HepG2 (cell line): ENCODE measurements around the gene CCDC82. TPM values are rescaled to one million over a fixed set of nuclear protein-coding genes. Genes with fewer than 3 reads are reported as not detected.

ENCODE experiments used
- AHR ChIP-seq: IDR thresholded peaks from 2 replicates; pipeline ENCODE4 v1.6.1; 2018; ENCODE audit warnings: missing genetic modification reagents, missing compliant biosample characterization
- ARNTL ChIP-seq: sonication (generic); formaldehyde crosslinking; IDR thresholded peaks from 2 replicates; pipeline ENCODE4 v1.4.0; 2020; ENCODE audit warnings: mild to moderate bottlenecking, missing genetic modification reagents
- ATRX ChIP-seq: sonication (generic); formaldehyde crosslinking; IDR thresholded peaks from 2 replicates; pipeline ENCODE4 v1.4.0; 2020; ENCODE audit warnings: missing genetic modification reagents, borderline replicate concordance
- CHCHD3 ChIP-seq: sonication (generic); formaldehyde crosslinking; IDR thresholded peaks from 2 replicates; pipeline ENCODE4 v1.8.0; 2022; ENCODE audit warnings: mild to moderate bottlenecking, missing genetic modification reagents, moderate library complexity
- GATAD2A ChIP-seq: IDR thresholded peaks from 2 replicates; pipeline ENCODE4 v1.6.1; 2016
- HCFC1 ChIP-seq: fragments of 150-350 bp; IDR thresholded peaks from 2 replicates; pipeline ENCODE4 v1.6.1; 2014; ENCODE audit warnings: low read depth, low read length
- HNF4A ChIP-seq: sonication (generic); formaldehyde crosslinking; IDR thresholded peaks from 2 replicates; pipeline ENCODE4 v1.4.0; 2020; ENCODE audit warnings: missing genetic modification reagents
- HNRNPK ChIP-seq: fragments of 200-400 bp; formaldehyde crosslinking; IDR thresholded peaks from 2 replicates; pipeline ENCODE4 v1.6.1; 2018; ENCODE audit warnings: low read length, low read depth, moderate library complexity, mild to moderate bottlenecking; ENCODE audit not compliant: poor library complexity, severe bottlenecking
- HOXD1 ChIP-seq: sonication (generic); formaldehyde crosslinking; IDR thresholded peaks from 2 replicates; pipeline ENCODE4 v1.5.0; 2020; ENCODE audit warnings: missing genetic modification reagents
- KAT8 ChIP-seq: IDR thresholded peaks from 2 replicates; pipeline ENCODE4 v1.6.1; 2016; ENCODE audit warnings: missing genetic modification reagents, missing compliant biosample characterization
- KMT2A ChIP-seq: sonication (generic); formaldehyde crosslinking; IDR thresholded peaks from 2 replicates; pipeline ENCODE4 v1.4.0; 2020; ENCODE audit warnings: missing genetic modification reagents
- MTA3 ChIP-seq: sonication (generic); formaldehyde crosslinking; IDR thresholded peaks from 2 replicates; pipeline ENCODE4 v1.4.0; 2020; ENCODE audit warnings: missing genetic modification reagents
- NCOR1 ChIP-seq: fragments of 200-600 bp; sonication (generic); IDR thresholded peaks from 2 replicates; pipeline ENCODE4 v1.7.0; 2017; ENCODE audit warnings: antibody characterized with exemption, low read length, borderline replicate concordance
- SETDB1 ChIP-seq: sonication (generic); formaldehyde crosslinking; IDR thresholded peaks from 2 replicates; pipeline ENCODE4 v1.5.1; 2020; ENCODE audit warnings: missing genetic modification reagents, mild to moderate bottlenecking, borderline replicate concordance
- SKIL ChIP-seq: sonication (generic); formaldehyde crosslinking; IDR thresholded peaks from 2 replicates; pipeline ENCODE4 v1.8.0; 2022; ENCODE audit warnings: missing genetic modification reagents, mild to moderate bottlenecking, moderate library complexity, borderline replicate concordance
- ZBTB34 ChIP-seq: sonication (generic); formaldehyde crosslinking; IDR thresholded peaks from 2 replicates; pipeline ENCODE4 v1.8.0; 2022; ENCODE audit warnings: mild to moderate bottlenecking, missing genetic modification reagents
- ZFP90 ChIP-seq: sonication (generic); formaldehyde crosslinking; IDR thresholded peaks from 2 replicates; pipeline ENCODE4 v1.8.0; 2022; ENCODE audit warnings: missing genetic modification reagents, mild to moderate bottlenecking, inconsistent platforms, borderline replicate concordance
- ZNF292 ChIP-seq: sonication (generic); formaldehyde crosslinking; IDR thresholded peaks from 2 replicates; pipeline ENCODE4 v1.8.1; 2022; ENCODE audit warnings: mild to moderate bottlenecking, low read depth, missing genetic modification reagents, borderline replicate concordance
- ZNF670 ChIP-seq: sonication (generic); formaldehyde crosslinking; IDR thresholded peaks from 2 replicates; pipeline ENCODE4 v1.8.0; 2022; ENCODE audit warnings: mild to moderate bottlenecking, missing genetic modification reagents, borderline replicate concordance
- polyA plus RNA-seq, 8 experiments: library from polyadenylated mRNA; depleted of rRNA in 3 of 8; stranded (reverse) in 7 of 8; unstranded in 1 of 8; fragments of >200 nt; fragmentation: Illumina TruSeq in 4 of 8; extraction: Trizol in 4 of 8; gene quantifications; 2 replicates each; pipeline versions ENCODE4 v1.2.1 to v1.2.3, GENCODE V29; 2011 to 2016; ENCODE audit warnings: low read depth in 4 of 8, missing spikeins in 1 of 8, mixed read lengths in 1 of 8; ENCODE audit not compliant: insufficient read depth in 1 of 8
- total RNA-seq, 5 experiments: library from RNA; depleted of rRNA; stranded (reverse); fragments of >200 nt; fragmentation: Illumina TruSeq; extraction: Trizol; gene quantifications; 2 replicates each; pipeline ENCODE4 v1.2.3, GENCODE V29; 2016; ENCODE audit warnings: low read depth in 1 of 5
- TF ChIP-seq, protein P1 (sequence below): sonication (generic); formaldehyde crosslinking; IDR thresholded peaks from 2 replicates; pipeline ENCODE4 v1.4.0; 2020; ENCODE audit warnings: low read depth, missing genetic modification reagents

The CCDC82 gene
- total and polyA plus RNA-seq, 2 of the 13 experiments (the other 11 are each of a cell fraction or from before 2014, with no cell fraction given) = 19.7 to 25.7 TPM

DNA sequence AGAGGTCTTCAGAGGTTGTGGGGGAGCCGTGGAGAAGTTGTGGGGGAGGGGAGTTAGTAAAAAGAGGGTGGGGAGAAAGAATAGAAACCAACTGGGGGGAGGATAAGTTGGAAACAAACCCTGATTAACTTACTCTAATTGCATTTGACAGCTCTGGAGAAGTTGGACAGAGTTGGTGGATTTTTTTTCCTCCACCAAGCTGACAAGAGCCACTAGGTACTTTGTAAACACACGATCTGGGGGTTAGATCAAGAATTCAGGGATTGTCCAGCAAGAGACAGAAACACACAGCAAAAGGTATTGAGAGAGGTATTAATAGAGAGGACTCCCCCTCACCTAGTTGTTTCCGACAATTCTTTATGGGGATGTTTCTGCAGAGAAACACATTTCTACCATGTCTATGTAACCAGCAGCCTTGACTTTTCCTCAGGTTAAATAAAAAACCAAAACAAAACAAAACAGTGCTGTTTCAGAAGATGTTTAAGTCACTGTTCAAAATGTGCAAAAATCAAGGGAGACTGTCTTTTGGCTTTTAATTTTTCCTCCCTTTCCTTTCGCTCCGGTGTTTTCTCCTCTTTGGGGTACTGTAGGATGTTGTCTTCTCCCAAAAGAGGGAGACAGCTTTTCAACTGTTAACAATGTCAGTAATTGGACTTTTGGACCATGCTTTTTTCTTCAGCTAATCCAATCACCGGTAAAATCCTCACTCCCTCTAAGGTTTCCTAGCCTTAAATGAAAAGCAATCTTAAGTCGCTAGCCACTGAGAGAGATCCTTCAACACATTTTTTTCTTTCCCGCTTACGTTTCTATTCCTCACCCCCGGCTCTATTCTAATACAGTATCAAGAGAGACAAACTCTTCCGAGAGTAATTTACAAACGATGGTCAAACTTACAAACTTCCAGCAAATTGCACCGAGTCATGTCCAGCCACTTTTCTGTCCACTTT lies 47.4 kb downstream of the CCDC82 start (continued):
- TF ChIP-seq ZNF670 (CRISPR knock-in tag) (0 out of 2 replicates have a peak, but pooled peaks have one; percentile 54), GATAD2A (CRISPR knock-in tag) (no peak), SETDB1 (CRISPR knock-in tag) (no peak), CHCHD3 (CRISPR knock-in tag) (no peak), HNF4A (peak; percentile 48; the same call in 1 of the 2 replicates), ZNF292 (CRISPR knock-in tag) (0 out of 2 replicates have a peak, but pooled peaks have one; percentile 7), MTA3 (no peak), AHR (CRISPR knock-in tag) (0 out of 2 replicates have a peak, but pooled peaks have one; percentile 1), KMT2A (CRISPR knock-in tag) (0 out of 2 replicates have a peak, but pooled peaks have one; percentile 2), KAT8 (CRISPR knock-in tag) (0 out of 2 replicates have a peak, but pooled peaks have one; percentile 4), ZFP90 (CRISPR knock-in tag) (0 out of 2 replicates have a peak, but pooled peaks have one; percentile 37), HCFC1 (no peak), SKIL (CRISPR knock-in tag) (no peak), ATRX (CRISPR knock-in tag) (no peak), HOXD1 (CRISPR knock-in tag) (no peak), HNRNPK (peak; percentile 33), NCOR1 (peak; percentile 25; the same call in 1 of the 2 replicates), ZBTB34 (no peak), ARNTL (CRISPR knock-in tag) (peak; percentile 7; the same call in 1 of the 2 replicates)
- TF ChIP-seq, protein P1, sequence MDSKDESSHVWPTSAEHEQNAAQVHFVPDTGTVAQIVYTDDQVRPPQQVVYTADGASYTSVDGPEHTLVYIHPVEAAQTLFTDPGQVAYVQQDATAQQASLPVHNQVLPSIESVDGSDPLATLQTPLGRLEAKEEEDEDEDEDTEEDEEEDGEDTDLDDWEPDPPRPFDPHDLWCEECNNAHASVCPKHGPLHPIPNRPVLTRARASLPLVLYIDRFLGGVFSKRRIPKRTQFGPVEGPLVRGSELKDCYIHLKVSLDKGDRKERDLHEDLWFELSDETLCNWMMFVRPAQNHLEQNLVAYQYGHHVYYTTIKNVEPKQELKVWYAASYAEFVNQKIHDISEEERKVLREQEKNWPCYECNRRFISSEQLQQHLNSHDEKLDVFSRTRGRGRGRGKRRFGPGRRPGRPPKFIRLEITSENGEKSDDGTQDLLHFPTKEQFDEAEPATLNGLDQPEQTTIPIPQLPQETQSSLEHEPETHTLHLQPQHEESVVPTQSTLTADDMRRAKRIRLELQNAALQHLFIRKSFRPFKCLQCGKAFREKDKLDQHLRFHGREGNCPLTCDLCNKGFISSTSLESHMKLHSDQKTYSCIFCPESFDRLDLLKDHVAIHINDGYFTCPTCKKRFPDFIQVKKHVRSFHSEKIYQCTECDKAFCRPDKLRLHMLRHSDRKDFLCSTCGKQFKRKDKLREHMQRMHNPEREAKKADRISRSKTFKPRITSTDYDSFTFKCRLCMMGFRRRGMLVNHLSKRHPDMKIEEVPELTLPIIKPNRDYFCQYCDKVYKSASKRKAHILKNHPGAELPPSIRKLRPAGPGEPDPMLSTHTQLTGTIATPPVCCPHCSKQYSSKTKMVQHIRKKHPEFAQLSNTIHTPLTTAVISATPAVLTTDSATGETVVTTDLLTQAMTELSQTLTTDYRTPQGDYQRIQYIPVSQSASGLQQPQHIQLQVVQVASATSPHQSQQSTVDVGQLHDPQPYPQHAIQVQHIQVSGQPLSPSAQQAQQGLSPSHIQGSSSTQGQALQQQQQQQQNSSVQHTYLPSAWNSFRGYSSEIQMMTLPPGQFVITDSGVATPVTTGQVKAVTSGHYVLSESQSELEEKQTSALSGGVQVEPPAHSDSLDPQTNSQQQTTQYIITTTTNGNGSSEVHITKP (CRISPR knock-in tag) = 0 out of 2 replicates have a peak, but pooled peaks have one; percentile 12
